GM12874 (cell line): ENCODE data around the gene CAVIN3.

ENCODE experiments used
- TF ChIP-seq, protein P1 (sequence below): IDR thresholded peaks from 2 replicates; pipeline ENCODE4 v1.5.1; 2011; ENCODE audit warnings: low read depth, mild to moderate bottlenecking, control low read depth, low read length, moderate library complexity; ENCODE audit not compliant: insufficient read depth

Gene CAVIN3

GRCh38 chr11:6354651-6355485 is 34.6 kb upstream of the CAVIN3 start:
- TF ChIP-seq, protein P1, sequence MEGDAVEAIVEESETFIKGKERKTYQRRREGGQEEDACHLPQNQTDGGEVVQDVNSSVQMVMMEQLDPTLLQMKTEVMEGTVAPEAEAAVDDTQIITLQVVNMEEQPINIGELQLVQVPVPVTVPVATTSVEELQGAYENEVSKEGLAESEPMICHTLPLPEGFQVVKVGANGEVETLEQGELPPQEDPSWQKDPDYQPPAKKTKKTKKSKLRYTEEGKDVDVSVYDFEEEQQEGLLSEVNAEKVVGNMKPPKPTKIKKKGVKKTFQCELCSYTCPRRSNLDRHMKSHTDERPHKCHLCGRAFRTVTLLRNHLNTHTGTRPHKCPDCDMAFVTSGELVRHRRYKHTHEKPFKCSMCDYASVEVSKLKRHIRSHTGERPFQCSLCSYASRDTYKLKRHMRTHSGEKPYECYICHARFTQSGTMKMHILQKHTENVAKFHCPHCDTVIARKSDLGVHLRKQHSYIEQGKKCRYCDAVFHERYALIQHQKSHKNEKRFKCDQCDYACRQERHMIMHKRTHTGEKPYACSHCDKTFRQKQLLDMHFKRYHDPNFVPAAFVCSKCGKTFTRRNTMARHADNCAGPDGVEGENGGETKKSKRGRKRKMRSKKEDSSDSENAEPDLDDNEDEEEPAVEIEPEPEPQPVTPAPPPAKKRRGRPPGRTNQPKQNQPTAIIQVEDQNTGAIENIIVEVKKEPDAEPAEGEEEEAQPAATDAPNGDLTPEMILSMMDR, result no peak

DNA sequence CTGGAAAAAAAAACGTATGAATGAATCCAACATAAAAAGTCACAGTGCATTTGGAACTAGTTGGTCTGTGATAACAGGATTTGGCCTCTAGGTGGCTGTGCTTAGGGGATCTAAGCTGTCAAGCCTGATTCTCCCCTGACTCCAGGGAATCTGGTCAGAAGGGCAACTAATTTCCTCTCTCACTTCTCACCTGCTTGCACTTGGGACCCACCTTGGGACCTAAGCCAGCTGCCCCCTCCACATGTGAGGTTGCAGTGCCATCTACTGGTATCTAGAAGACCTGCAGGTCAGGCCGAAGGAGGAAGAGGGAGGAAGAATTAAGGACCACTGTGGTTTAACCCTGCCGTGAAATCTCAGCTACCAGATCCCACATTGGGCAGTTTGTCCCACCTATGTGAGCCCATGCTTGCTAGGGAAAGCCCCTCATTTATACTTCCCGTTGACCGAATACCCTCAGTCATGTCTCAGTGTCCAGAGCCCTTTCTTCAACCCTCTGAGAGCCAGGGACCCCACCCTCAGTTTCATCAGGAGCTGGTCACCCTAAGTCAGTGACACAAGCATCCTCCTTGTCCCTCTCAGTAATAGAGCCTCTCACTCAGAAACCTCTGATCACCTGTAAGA is 33.2 kb upstream of the CAVIN3 start:
- TF ChIP-seq, protein P1, result peak; percentile 89

GRCh38 chr11:6351782-6352382 is 31.6 kb upstream of the CAVIN3 start:
- TF ChIP-seq, protein P1, result no peak

DNA sequence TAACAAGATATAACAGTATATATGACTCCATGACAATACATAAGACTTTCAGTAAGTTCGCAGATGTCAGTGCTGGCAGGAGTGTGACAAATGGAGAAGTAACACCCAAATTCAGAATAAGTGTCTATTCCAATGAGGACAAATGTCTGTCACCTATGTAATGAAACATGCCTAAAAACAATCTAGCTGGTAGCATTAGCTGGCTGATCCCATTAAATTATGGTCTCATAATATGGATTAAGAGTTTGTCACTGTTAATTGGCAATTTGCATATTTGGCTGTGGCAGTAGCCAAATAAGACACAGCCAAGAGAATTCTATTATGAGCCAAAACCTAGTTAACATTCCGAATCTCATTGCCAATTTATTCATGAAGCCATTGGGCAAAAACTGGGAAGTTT is 30.2 kb upstream of the CAVIN3 start:
- TF ChIP-seq, protein P1, result no peak

DNA sequence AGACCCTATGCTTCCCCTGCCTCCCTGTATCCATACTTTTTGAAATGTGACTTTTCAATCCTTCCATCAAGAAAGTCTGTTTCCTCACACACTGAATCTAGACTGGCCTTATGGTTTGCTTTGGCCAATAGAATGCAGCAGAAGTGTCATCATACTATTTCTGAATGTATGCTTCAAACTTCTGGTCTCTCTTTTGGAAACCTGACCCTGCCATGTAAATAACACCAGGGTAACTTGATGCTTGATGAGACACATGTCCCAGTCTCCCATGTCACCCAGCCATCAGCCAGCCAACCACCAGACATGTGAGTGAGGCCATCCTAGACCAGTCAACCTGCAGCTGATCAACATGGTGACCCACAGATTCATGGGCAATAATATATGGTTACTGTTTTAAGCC is 29.7 kb upstream of the CAVIN3 start:
- TF ChIP-seq, protein P1, result no peak

DNA sequence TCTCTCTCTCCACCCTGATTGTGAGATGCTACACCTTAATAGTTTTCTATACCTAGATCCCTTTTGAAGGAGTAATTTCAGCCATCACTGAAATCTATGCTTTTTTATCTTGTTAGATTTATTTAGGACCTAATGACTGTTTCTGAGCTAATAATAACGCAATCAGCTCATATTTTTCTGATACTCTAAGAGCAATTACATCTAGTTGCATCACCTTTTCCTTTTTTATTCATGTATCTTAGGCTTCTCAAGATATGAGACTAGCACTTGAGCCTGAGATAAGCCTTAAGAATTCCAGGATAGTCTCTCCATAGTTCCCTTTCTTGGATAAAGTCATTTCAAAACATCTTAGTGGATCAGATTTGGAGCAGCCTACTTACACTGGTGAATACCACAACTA is 25.1 kb upstream of the CAVIN3 start:
- TF ChIP-seq, protein P1, result no peak

- TF ChIP-seq, protein P1, result no peak
Observed at GRCh38 chr11:6336293-6336692, 16.0 kb upstream of the CAVIN3 start.
